Stomach (tissue), 4 donors: ENCODE results near the gene LHFPL6.

Experiments
- POLR2AphosphoS5 ChIP-seq, 3 donors: sonication (generic); formaldehyde crosslinking; IDR thresholded peaks; one replicate each; pipeline ENCODE4 v1.6.1; 2016; ENCODE audit warnings: antibody characterized with exemption in 3 of 3
- TF ChIP-seq, protein P1 (sequence below), 7 experiments: fragments of 450-650 bp in 4 of 7; fragments of 200-600 bp in 3 of 7; sonication (generic) in 3 of 7; IDR thresholded peaks; one replicate each; pipeline ENCODE4 v1.5.1; 2016 to 2019; ENCODE audit warnings: antibody characterized with exemption in 7 of 7, control low read depth in 2 of 7, mild to moderate bottlenecking in 1 of 7

- TF ChIP-seq, protein P1, sequence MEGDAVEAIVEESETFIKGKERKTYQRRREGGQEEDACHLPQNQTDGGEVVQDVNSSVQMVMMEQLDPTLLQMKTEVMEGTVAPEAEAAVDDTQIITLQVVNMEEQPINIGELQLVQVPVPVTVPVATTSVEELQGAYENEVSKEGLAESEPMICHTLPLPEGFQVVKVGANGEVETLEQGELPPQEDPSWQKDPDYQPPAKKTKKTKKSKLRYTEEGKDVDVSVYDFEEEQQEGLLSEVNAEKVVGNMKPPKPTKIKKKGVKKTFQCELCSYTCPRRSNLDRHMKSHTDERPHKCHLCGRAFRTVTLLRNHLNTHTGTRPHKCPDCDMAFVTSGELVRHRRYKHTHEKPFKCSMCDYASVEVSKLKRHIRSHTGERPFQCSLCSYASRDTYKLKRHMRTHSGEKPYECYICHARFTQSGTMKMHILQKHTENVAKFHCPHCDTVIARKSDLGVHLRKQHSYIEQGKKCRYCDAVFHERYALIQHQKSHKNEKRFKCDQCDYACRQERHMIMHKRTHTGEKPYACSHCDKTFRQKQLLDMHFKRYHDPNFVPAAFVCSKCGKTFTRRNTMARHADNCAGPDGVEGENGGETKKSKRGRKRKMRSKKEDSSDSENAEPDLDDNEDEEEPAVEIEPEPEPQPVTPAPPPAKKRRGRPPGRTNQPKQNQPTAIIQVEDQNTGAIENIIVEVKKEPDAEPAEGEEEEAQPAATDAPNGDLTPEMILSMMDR (IDR thresholded peaks at IDR 0.05), result no peak
- no peak for TF ChIP-seq POLR2AphosphoS5 (IDR thresholded peaks at IDR 0.05)
Observed at GRCh38 chr13:39410964-39411363, 192.0 kb downstream of the LHFPL6 start.
